ENCODE measurements around the gene SDHAF3. TPM values are rescaled to one million over a fixed set of nuclear protein-coding genes. Genes with fewer than 3 reads are reported as not detected.

Gene SDHAF3
- total and polyA plus RNA-seq, 10 of the 15 experiments (the other 5 are each of a cell fraction or from before 2014, with no cell fraction given), result 24.3 to 124 (median 63.5) TPM

Other genes starting within 250 kb of the SDHAF3 start
- gene DLX6, start 112.1 kb upstream of the SDHAF3 start, total RNA-seq (2014; rRNA removed), result not detected in 2 replicates
- gene DLX6, start 112.1 kb upstream of the SDHAF3 start, total RNA-seq (2014; rRNA removed; fragmentation: Illumina TruSeq; extraction: Trizol), result not detected in 2 replicates
- gene DLX6, start 112.1 kb upstream of the SDHAF3 start, total RNA-seq (2021), result not detected in 2 replicates
- not detected in 2 replicates for gene DLX6, start 112.1 kb upstream of the SDHAF3 start, polyA plus RNA-seq (2011; rRNA removed)
- gene DLX6, start 112.1 kb upstream of the SDHAF3 start, polyA plus RNA-seq (2014; fragmentation: Illumina TruSeq; extraction: Trizol), result not detected in 2 replicates
- not detected for gene DLX6, start 112.1 kb upstream of the SDHAF3 start, polyA plus RNA-seq (2014; fragmentation: Nextera tagmentation; extraction: Ambion mirVana)
- not detected in 2 replicates for gene DLX6, start 112.1 kb upstream of the SDHAF3 start, polyA plus RNA-seq (2014; rRNA removed)
- gene DLX6, start 112.1 kb upstream of the SDHAF3 start, polyA plus RNA-seq (2016; fragmentation: Nextera tagmentation; extraction: Ambion mirVana), result not detected
- not detected in 2 replicates for gene DLX5, start 92.9 kb upstream of the SDHAF3 start, total RNA-seq (2014; rRNA removed)
- not detected in 2 replicates for gene DLX5, start 92.9 kb upstream of the SDHAF3 start, total RNA-seq (2014; rRNA removed; fragmentation: Illumina TruSeq; extraction: Trizol)
- gene DLX5, start 92.9 kb upstream of the SDHAF3 start, total RNA-seq (2021), result not detected in 2 replicates
- gene DLX5, start 92.9 kb upstream of the SDHAF3 start, polyA plus RNA-seq (2011; rRNA removed), result not detected in 2 replicates
- gene DLX5, start 92.9 kb upstream of the SDHAF3 start, polyA plus RNA-seq (2014; fragmentation: Illumina TruSeq; extraction: Trizol), result not detected in 2 replicates
- not detected for gene DLX5, start 92.9 kb upstream of the SDHAF3 start, polyA plus RNA-seq (2014; fragmentation: Nextera tagmentation; extraction: Ambion mirVana)
- not detected in 2 replicates for gene DLX5, start 92.9 kb upstream of the SDHAF3 start, polyA plus RNA-seq (2014; rRNA removed)
- gene DLX5, start 92.9 kb upstream of the SDHAF3 start, polyA plus RNA-seq (2016; fragmentation: Nextera tagmentation; extraction: Ambion mirVana), result not detected

All from GM12878 (cell line).